Endothelial cell of umbilical vein (primary cell): ENCODE results near the gene P2RY6. TPM values are rescaled to one million over a fixed set of nuclear protein-coding genes. Genes with fewer than 3 reads are reported as not detected.

Source experiments
- BruUV-seq: library from RNA; stranded (reverse); fragments of 400-500 nt; replicated peaks from 2 replicates; lab custom pipeline; 2021; lab: Mats Ljungman, UMichigan
- CTCF ChIA-PET: fragments of 300-600, 350-600 bp; sonication (Branson Sonifier 250); formaldehyde crosslinking; loops from one replicate; lab custom pipeline; 2021; ENCODE audit warnings: antibody characterized with exemption, inconsistent platforms; lab: Charles Lee
- POLR2A ChIA-PET: fragments of 300-600, 350-600 bp; sonication (Branson Sonifier 250); formaldehyde crosslinking; loops from one replicate; lab custom pipeline; 2021; ENCODE audit warnings: antibody characterized with exemption, inconsistent platforms; lab: Charles Lee
- DNase-seq: peaks from one replicate; pipeline ENCODE4 v3.0.0-alpha.2; 2011; ENCODE audit warnings: low read depth, low spot score
- FAIRE-seq: peaks from 2 replicates; lab custom pipeline; 2011; peaks lifted over from hg19 to GRCh38; lab: Jason Lieb, UNC
- H2AFZ ChIP-seq: 2 replicates; pipeline ENCODE4 v1.6.0; 2012; ENCODE audit warnings: low read depth, low read length, control low read depth, inconsistent platforms
- H3K27ac ChIP-seq: 2 replicates; pipeline ENCODE4 v1.5.1; 2011; ENCODE audit warnings: low read depth, mild to moderate bottlenecking, control low read depth, low read length, moderate library complexity; ENCODE audit not compliant: insufficient read depth
- H3K27me3 ChIP-seq, 2 experiments: 2 replicates each; pipeline versions ENCODE4 v1.6.0 to v1.6.1; 2011; ENCODE audit warnings: low read length in 2 of 2, mixed read lengths in 1 of 2; ENCODE audit not compliant: control insufficient read depth in 2 of 2, insufficient read depth in 2 of 2
- H3K36me3 ChIP-seq, 2 experiments: 2 replicates in 1 of 2; 3 replicates in 1 of 2; pipeline ENCODE4 v1.5.1; 2011; ENCODE audit warnings: low read length in 2 of 2, mild to moderate bottlenecking in 1 of 2, moderate library complexity in 1 of 2; ENCODE audit not compliant: control insufficient read depth in 2 of 2, insufficient read depth in 2 of 2; ENCODE audit errors: extremely low read depth in 1 of 2
- H3K4me1 ChIP-seq: 3 replicates; pipeline ENCODE4 v1.5.1; 2011; ENCODE audit warnings: mild to moderate bottlenecking, low read length; ENCODE audit not compliant: control insufficient read depth, insufficient read depth; ENCODE audit errors: extremely low read depth
- H3K4me2 ChIP-seq: 2 replicates; pipeline ENCODE4 v1.6.1; 2011; ENCODE audit warnings: low read length, control low read depth, mixed read lengths; ENCODE audit not compliant: insufficient read depth
- H3K4me3 ChIP-seq, 3 experiments: fragments of 200-600 bp in 1 of 3; sonication (generic), shearing (Covaris generic) in 1 of 3; replicated peaks in 1 of 3; 2 replicates each; pipeline ENCODE4 v1.5.1; 2011 to 2016; ENCODE audit warnings: control low read depth in 3 of 3, low read length in 3 of 3, mild to moderate bottlenecking in 2 of 3, inconsistent platforms in 1 of 3, low read depth in 1 of 3, moderate library complexity in 1 of 3; ENCODE audit not compliant: insufficient read depth in 1 of 3
- H3K79me2 ChIP-seq: 2 replicates; pipeline ENCODE4 v1.6.0; 2012; ENCODE audit warnings: low read length, inconsistent platforms; ENCODE audit not compliant: control insufficient read depth, insufficient read depth
- H3K9ac ChIP-seq: replicated peaks from 2 replicates; pipeline ENCODE3; 2011; ENCODE audit warnings: low read length, control low read depth; ENCODE audit not compliant: insufficient read depth; ENCODE audit errors: extremely low read depth
- H3K9me1 ChIP-seq: replicated peaks from 3 replicates; pipeline ENCODE4 v1.6.0; 2011; ENCODE audit warnings: mild to moderate bottlenecking, low read length; ENCODE audit not compliant: control insufficient read depth, insufficient read depth; ENCODE audit errors: extremely low read depth
- H3K9me3 ChIP-seq: replicated peaks from 2 replicates; pipeline ENCODE4 v1.5.1; 2012; ENCODE audit warnings: low read length, inconsistent platforms; ENCODE audit not compliant: control insufficient read depth, insufficient read depth
- H4K20me1 ChIP-seq: replicated peaks from 2 replicates; pipeline ENCODE3; 2011; ENCODE audit warnings: mild to moderate bottlenecking, low read length; ENCODE audit not compliant: control insufficient read depth, insufficient read depth; ENCODE audit errors: extremely low read depth
- EZH2 ChIP-seq: IDR thresholded peaks from 2 replicates; pipeline ENCODE4 v1.6.1; 2012; ENCODE audit warnings: borderline replicate concordance, low read depth, mild to moderate bottlenecking, moderate library complexity, low read length, inconsistent platforms; ENCODE audit not compliant: severe bottlenecking
- FOS ChIP-seq: IDR thresholded peaks from 2 replicates; pipeline ENCODE4 v1.6.1; 2011; ENCODE audit warnings: mild to moderate bottlenecking, low read length, moderate library complexity, borderline replicate concordance; ENCODE audit not compliant: insufficient read depth
- GATA2 ChIP-seq: IDR thresholded peaks from 2 replicates; pipeline ENCODE4 v1.7.0; 2011; ENCODE audit warnings: low read depth, mild to moderate bottlenecking, moderate library complexity, mixed read lengths, low read length; ENCODE audit not compliant: insufficient read length, insufficient read depth
- JUN ChIP-seq: IDR thresholded peaks from 2 replicates; pipeline ENCODE4 v1.6.1; 2011; ENCODE audit warnings: borderline replicate concordance, low read depth; ENCODE audit not compliant: insufficient read length, insufficient read depth
- MAX ChIP-seq: IDR thresholded peaks from 2 replicates; pipeline ENCODE4 v1.6.1; 2011; ENCODE audit not compliant: insufficient read depth, insufficient read length
- MYC ChIP-seq: IDR thresholded peaks from one replicate; pipeline ENCODE4 v1.6.1; 2011; ENCODE audit warnings: mild to moderate bottlenecking, low read depth, low read length
- POLR2A ChIP-seq: IDR thresholded peaks from 2 replicates; pipeline ENCODE4 v1.6.1; 2012; ENCODE audit warnings: low read depth, mild to moderate bottlenecking, control low read depth, low read length
- POLR2AphosphoS5 ChIP-seq: IDR thresholded peaks from 2 replicates; pipeline ENCODE4 v1.6.1; 2012; ENCODE audit warnings: low read depth, mild to moderate bottlenecking, control low read depth, low read length, moderate library complexity; ENCODE audit not compliant: insufficient read depth
- dilution Hi-C: fragments of 300-500 bp; cut with MboI; formaldehyde crosslinking; loops from one replicate; pipeline ENCODE4 v1.15.0; 2019; ENCODE audit warnings: low sequenced_read_pairs; ENCODE audit not compliant: extremely low pct_ligation_motif_present
- intact Hi-C: fragments of 100-400 bp; cut with micrococcal nuclease; formaldehyde crosslinking; loops from one replicate; pipeline ENCODE4 v1.10.0; 2022
- polyA plus RNA-seq, 4 experiments: library from polyadenylated mRNA; depleted of rRNA in 3 of 4; stranded (reverse) in 3 of 4; unstranded in 1 of 4; fragments of >200 nt; gene quantifications; 2 replicates each; pipeline versions ENCODE4 v1.2.1 to v1.2.3, GENCODE V29; 2011 to 2012; ENCODE audit warnings: missing spikeins in 1 of 4
- total RNA-seq: library from RNA; stranded (reverse); gene quantifications from 2 replicates; pipeline ENCODE4 v1.2.3, GENCODE V29; 2021
- TF ChIP-seq, protein P1 (sequence below), 2 donors: IDR thresholded peaks; 1 replicate in 1 of 2; 2 replicates in 1 of 2; pipeline ENCODE4 v1.5.1; 2011; ENCODE audit warnings: low read length in 2 of 2, mild to moderate bottlenecking in 2 of 2, moderate library complexity in 2 of 2, control low read depth in 1 of 2, inconsistent platforms in 1 of 2, low read depth in 1 of 2; ENCODE audit not compliant: insufficient read depth in 1 of 2; ENCODE audit errors: extremely low read depth in 1 of 2

Gene P2RY6
- total and polyA plus RNA-seq, 2 donors (not counting 3 experiments of a cell fraction or from before 2014, with no cell fraction given) = 0.47 TPM; not detected in 1

DNA sequence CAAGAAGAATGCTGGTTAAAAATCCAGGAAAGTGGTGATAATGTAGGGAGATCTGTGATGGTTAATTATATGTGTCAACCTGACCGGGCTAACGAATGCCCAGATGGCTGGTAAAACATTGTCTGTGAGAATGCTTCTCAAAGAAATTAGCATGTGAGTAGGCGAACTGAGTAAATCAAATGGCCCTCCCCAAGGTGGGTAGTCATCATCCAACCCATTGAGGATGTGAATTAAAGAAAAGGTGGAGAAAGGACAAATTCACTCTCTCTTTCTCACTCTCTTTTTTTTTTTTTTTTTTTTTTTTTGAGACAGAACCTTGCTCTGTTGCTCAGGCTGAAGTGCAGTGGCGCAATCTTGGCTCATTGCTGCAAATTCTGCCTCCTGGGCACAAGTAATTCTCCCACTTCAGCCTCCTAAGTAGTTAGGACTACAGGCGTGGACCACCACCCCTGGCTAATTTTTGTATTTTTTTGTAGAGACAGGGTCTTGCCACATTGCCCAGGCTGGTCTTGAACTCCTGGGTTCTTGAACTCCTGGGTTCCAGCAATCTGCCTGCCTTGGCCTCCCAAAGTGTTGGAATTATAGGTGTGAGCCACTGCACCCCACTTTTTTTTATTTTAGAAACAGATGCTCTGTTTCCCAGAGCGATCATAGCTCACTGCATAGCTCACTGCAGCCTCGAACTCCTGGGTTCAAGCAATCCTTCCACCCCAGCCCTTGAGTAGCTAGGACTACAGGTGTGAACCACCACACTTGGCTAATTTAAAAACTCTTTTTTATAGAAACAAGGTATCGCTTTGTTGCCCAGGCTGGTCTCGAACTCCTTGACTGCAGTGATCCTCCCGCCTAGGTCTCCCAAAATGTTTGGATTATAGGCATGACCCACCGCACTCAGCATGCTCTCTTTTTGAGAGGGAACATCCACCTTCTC is 22.0 kb upstream of the P2RY6 start:
- Histone ChIP-seq H3K4me1 (no peaks in the 10 kb centered on the region), H3K27ac (no peak overlapping the region), H3K9me3 (no peaks in the 10 kb centered on the region), H3K9ac (no peak overlapping the region), H3K4me3 (no peak overlapping the region), H3K79me2 (no peaks in the 10 kb centered on the region), H3K4me2 (no peak overlapping the region), H3K36me3 (no peaks in the 10 kb centered on the region), H3K27me3 (no peaks in the 10 kb centered on the region), H3K9me1 (no peaks in the 10 kb centered on the region), H2AFZ (no peak overlapping the region), H4K20me1 (no peaks in the 10 kb centered on the region)
- intact Hi-C loops (no loop called here), dilution Hi-C loops (no loop called here)
- CTCF ChIA-PET = interaction anchor here (1.0 kb wide), 1 partner anchor 13 kb away, joined by 5 read pairs; no protein-coding TSS in a partner anchor
- no peak for FAIRE-seq
- no TSS peak for BruUV-seq
- TF ChIP-seq JUN (no peak), MYC (no peak), POLR2AphosphoS5 (no peak), GATA2 (no peak), POLR2A (no peak), EZH2 (no peak), FOS (no peak), MAX (no peak)
- TF ChIP-seq, protein P1, sequence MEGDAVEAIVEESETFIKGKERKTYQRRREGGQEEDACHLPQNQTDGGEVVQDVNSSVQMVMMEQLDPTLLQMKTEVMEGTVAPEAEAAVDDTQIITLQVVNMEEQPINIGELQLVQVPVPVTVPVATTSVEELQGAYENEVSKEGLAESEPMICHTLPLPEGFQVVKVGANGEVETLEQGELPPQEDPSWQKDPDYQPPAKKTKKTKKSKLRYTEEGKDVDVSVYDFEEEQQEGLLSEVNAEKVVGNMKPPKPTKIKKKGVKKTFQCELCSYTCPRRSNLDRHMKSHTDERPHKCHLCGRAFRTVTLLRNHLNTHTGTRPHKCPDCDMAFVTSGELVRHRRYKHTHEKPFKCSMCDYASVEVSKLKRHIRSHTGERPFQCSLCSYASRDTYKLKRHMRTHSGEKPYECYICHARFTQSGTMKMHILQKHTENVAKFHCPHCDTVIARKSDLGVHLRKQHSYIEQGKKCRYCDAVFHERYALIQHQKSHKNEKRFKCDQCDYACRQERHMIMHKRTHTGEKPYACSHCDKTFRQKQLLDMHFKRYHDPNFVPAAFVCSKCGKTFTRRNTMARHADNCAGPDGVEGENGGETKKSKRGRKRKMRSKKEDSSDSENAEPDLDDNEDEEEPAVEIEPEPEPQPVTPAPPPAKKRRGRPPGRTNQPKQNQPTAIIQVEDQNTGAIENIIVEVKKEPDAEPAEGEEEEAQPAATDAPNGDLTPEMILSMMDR (IDR thresholded peaks at IDR 0.05; ENCODE audit: extremely low read depth in 1 of 2, insufficient read depth in 1 of 2, low read depth in 1 of 2, low read length in 2 of 2) = no peak
- POLR2A ChIA-PET = no interaction called here
- DNase-seq = no peak
